Measurements from ENCODE around the gene SBF2.
"Not testable (repeated sequence)": the region's sequence is repeated elsewhere in the genome, so short reads cannot be mapped to it uniquely, and the experiment has no call there.

SBF2 gene

GRCh38 chr11:10298342-10298741 is 4.3 kb upstream of the SBF2 start:
- DNase-seq: peak; percentile 94

GRCh38 chr11:10295064-10295901 is 1.3 kb upstream of the SBF2 start:
- no peak for DNase-seq

- peak; percentile 69 for DNase-seq
These were observed 403 bp upstream of the SBF2 start for GRCh38 chr11:10294290-10294953.

GRCh38 chr11:10291801-10292638 is 2.0 kb downstream of the SBF2 start:
- no peak for DNase-seq

- no peak for DNase-seq
These were observed 4.1 kb downstream of the SBF2 start for GRCh38 chr11:10289765-10290380.

GRCh38 chr11:10288881-10289764 is 4.9 kb downstream of the SBF2 start:
- DNase-seq: no peak

- peak; percentile 19 for DNase-seq
These were observed 6.0 kb downstream of the SBF2 start for GRCh38 chr11:10287766-10288715.

GRCh38 chr11:10287140-10287539 is 6.9 kb downstream of the SBF2 start:
- no peak for DNase-seq

- no peak for DNase-seq
These were observed 8.7 kb downstream of the SBF2 start for GRCh38 chr11:10285148-10285802.

- no peak for DNase-seq
These were observed 10.0 kb downstream of the SBF2 start for GRCh38 chr11:10283991-10284390.

- DNase-seq: no peak
These were observed 11.9 kb downstream of the SBF2 start for GRCh38 chr11:10282117-10282516.

- no peak for DNase-seq
These were observed 18.3 kb downstream of the SBF2 start for GRCh38 chr11:10275714-10276113.

- DNase-seq: no peak
These were observed 19.3 kb downstream of the SBF2 start for GRCh38 chr11:10274726-10275125.

GRCh38 chr11:10273738-10274137 is 20.3 kb downstream of the SBF2 start:
- DNase-seq: no peak

- no peak for DNase-seq
These were observed 21.9 kb downstream of the SBF2 start for GRCh38 chr11:10272132-10272531.

- DNase-seq: no peak
These were observed 25.1 kb downstream of the SBF2 start for GRCh38 chr11:10268746-10269488.

GRCh38 chr11:10267821-10268220 is 26.2 kb downstream of the SBF2 start:
- no peak for DNase-seq

- DNase-seq: no peak
These were observed 28.1 kb downstream of the SBF2 start for GRCh38 chr11:10265936-10266335.

GRCh38 chr11:10264716-10265115 is 29.3 kb downstream of the SBF2 start:
- not testable (repeated sequence) for DNase-seq
